A549 (cell line): ENCODE data around the gene TPD52L1. TPM values are rescaled to one million over a fixed set of nuclear protein-coding genes. Genes with fewer than 3 reads are reported as not detected.

Experiments used
- ATAC-seq, 2 experiments: fragments of 200-7000 bp in 1 of 2; fragments of >200 bp in 1 of 2; cut with Nextera tagmentation in 1 of 2; cut with Tn5 transposase in 1 of 2; 3 replicates each; pipeline versions ENCODE4 v1.8.0 to v1.9.1; 2018 to 2020; ENCODE audit warnings: mild to moderate bottlenecking in 1 of 2, moderate library complexity in 1 of 2
- CTCF ChIA-PET: fragments of 300-600 bp; sonication (Branson Sonifier 250); formaldehyde crosslinking; extraction: SDS; loops from one replicate; lab custom pipeline; 2021; ENCODE audit warnings: antibody characterized with exemption, inconsistent platforms; lab: Yijun Ruan, JAX
- POLR2A ChIA-PET: fragments of 350-600 bp; formaldehyde crosslinking; extraction: SDS; loops from one replicate; lab custom pipeline; 2021; ENCODE audit warnings: antibody characterized with exemption, inconsistent platforms; lab: Yijun Ruan, JAX
- DNase-seq, 2 experiments: peaks; one replicate each; pipeline versions ENCODE4 v3.0.0 to v3.0.0-alpha.2; 2011 to 2016; ENCODE audit warnings: low read depth in 1 of 2, low spot score in 1 of 2
- FAIRE-seq: peaks from 2 replicates; lab custom pipeline; 2011; peaks lifted over from hg19 to GRCh38; lab: Jason Lieb, UNC
- H3K27ac ChIP-seq, 2 experiments: fragments of >200 bp; sonication (Bioruptor Twin); formaldehyde crosslinking; 3 replicates each; pipeline ENCODE4 v1.5.1; 2016 to 2017
- H3K4me1 ChIP-seq: fragments of >200 bp; sonication (Bioruptor Twin); formaldehyde crosslinking; 3 replicates; pipeline ENCODE4 v1.6.1; 2016
- H3K4me2 ChIP-seq: fragments of >200 bp; sonication (Bioruptor Twin); formaldehyde crosslinking; 3 replicates; pipeline ENCODE4 v1.6.1; 2016
- H3K4me3 ChIP-seq: fragments of >200 bp; sonication (Bioruptor Twin); formaldehyde crosslinking; 3 replicates; pipeline ENCODE4 v1.5.1; 2016
- H3K9me3 ChIP-seq: fragments of >200 bp; sonication (Bioruptor Twin); formaldehyde crosslinking; 3 replicates; pipeline ENCODE4 v1.6.1; 2016
- CEBPB ChIP-seq, 2 experiments: fragments of >200 bp in 1 of 2; sonication (Bioruptor Twin) in 1 of 2; formaldehyde crosslinking in 1 of 2; IDR thresholded peaks; 2 replicates each; pipeline ENCODE4 v1.6.1; 2012 to 2016
- HDAC2 ChIP-seq: fragments of 200-600 bp; sonication (generic); IDR thresholded peaks from 2 replicates; pipeline ENCODE4 v1.6.1; 2016
- HES2 ChIP-seq: fragments of >200 bp; sonication (Bioruptor Twin); formaldehyde crosslinking; IDR thresholded peaks from 2 replicates; pipeline ENCODE4 v1.6.1; 2016
- HMGXB4 ChIP-seq: fragments of 250-450 bp; sonication (Bioruptor Pico); IDR thresholded peaks from 2 replicates; pipeline ENCODE4 v1.5.0; 2021; ENCODE audit warnings: mild to moderate bottlenecking, moderate library complexity, borderline replicate concordance
- HOXB13 ChIP-seq: fragments of 250-450 bp; sonication (Bioruptor Pico); IDR thresholded peaks from 2 replicates; pipeline ENCODE4 v1.5.0; 2020; ENCODE audit warnings: low read depth, mild to moderate bottlenecking, moderate library complexity
- KDM1A ChIP-seq: fragments of 200-600 bp; sonication (generic); IDR thresholded peaks from 2 replicates; pipeline ENCODE4 v1.6.1; 2016; ENCODE audit warnings: low read depth, mild to moderate bottlenecking
- KDM5A ChIP-seq: fragments of 200-600 bp; sonication (generic); IDR thresholded peaks from 2 replicates; pipeline ENCODE4 v1.6.1; 2016; ENCODE audit warnings: antibody characterized with exemption, mild to moderate bottlenecking
- NR3C1 ChIP-seq: fragments of >200 bp; sonication (Bioruptor Twin); formaldehyde crosslinking; IDR thresholded peaks from 3 replicates; pipeline ENCODE4 v1.6.1; 2017
- POLR2A ChIP-seq: IDR thresholded peaks from 2 replicates; pipeline ENCODE4 v1.6.1; 2012; ENCODE audit warnings: mild to moderate bottlenecking, low read length
- REST ChIP-seq: fragments of 200-600 bp; sonication (generic); IDR thresholded peaks from 2 replicates; pipeline ENCODE4 v1.6.1; 2016; ENCODE audit warnings: antibody characterized with exemption, mild to moderate bottlenecking, moderate library complexity
- TFCP2L1 ChIP-seq: fragments of 250-450 bp; sonication (Bioruptor Pico); IDR thresholded peaks from 2 replicates; pipeline ENCODE4 v1.5.0; 2021; ENCODE audit warnings: mild to moderate bottlenecking
- USF2 ChIP-seq: fragments of 450-650 bp; IDR thresholded peaks from 2 replicates; pipeline ENCODE4 v1.6.1; 2014; ENCODE audit warnings: antibody characterized with exemption
- ZSCAN20 ChIP-seq: fragments of 250-450 bp; sonication (Bioruptor Pico); IDR thresholded peaks from 2 replicates; pipeline ENCODE4 v1.8.0; 2022; ENCODE audit warnings: mild to moderate bottlenecking, moderate library complexity
- WGBS: methylation state at CpG from one replicate; pipeline ENCODE4 v1.1.6; 2017; ENCODE audit errors: missing lambda C conversion rate; 5-methylcytosine and 5-hydroxymethylcytosine counted together
- polyA plus RNA-seq, 4 experiments: library from polyadenylated mRNA; depleted of rRNA in 3 of 4; stranded (reverse); fragments of >200 nt; fragmentation: RNase III in 1 of 4; extraction: RNeasy Plus Mini Kit Qiagen cat#74134 plus additional on column Dnase treatment in 1 of 4; gene quantifications; 2 replicates in 3 of 4; 3 replicates in 1 of 4; pipeline ENCODE4 v1.2.3, GENCODE V29; 2011 to 2017

TPD52L1 gene
- polyA plus RNA-seq, 2 of the 4 experiments (the other 2 are of a cell fraction): 90.1 to 144 TPM

GRCh38 chr6:125219361-125219895, 65.9 kb downstream of the TPD52L1 start (continued):
- TF ChIP-seq HMGXB4 (CRISPR knock-in tag): no peak
- TF ChIP-seq HOXB13 (CRISPR knock-in tag): no peak
- TF ChIP-seq KDM1A: no peak
- no peak for TF ChIP-seq USF2
- no peak for TF ChIP-seq TFCP2L1 (CRISPR knock-in tag)
- TF ChIP-seq NR3C1: no peak
- TF ChIP-seq POLR2A: no peak

GRCh38 chr6:125220712-125221111, 67.1 kb downstream of the TPD52L1 start:
- CTCF ChIA-PET: no interaction called here
- Histone ChIP-seq H3K27ac (peak overlapping the region; percentile 60 to 68; a peak in 5 of 6 replicates), H3K4me2 (0 out of 3 replicates have a peak overlapping the region, but pooled peaks have one; percentile 24)
- peak; percentile 43 to 54; a peak in 3 of 6 replicates for ATAC-seq
- POLR2A ChIA-PET: no interaction called here
- 75% methylated on average over 2 of the region's 2 CpGs for WGBS
- TF ChIP-seq HMGXB4 (CRISPR knock-in tag) (no peak), KDM5A (no peak), ZSCAN20 (CRISPR knock-in tag) (no peak), CEBPB (IDR thresholded peaks at IDR 0.05) (no peak), HDAC2 (no peak), REST (no peak), HES2 (no peak)
- TF ChIP-seq, all 56 proteins: peak for 0
- peaks cover 52% of the 10 kb centered on the region for H3K4me1 ChIP-seq
- H3K4me3 ChIP-seq: no peak overlapping the region
- no peaks in the 10 kb centered on the region for H3K9me3 ChIP-seq
- no peak for FAIRE-seq
- DNase-seq: no peak
